Effector CD8-positive, alpha-beta T cell (primary cell): ENCODE data around the gene BLVRA.

Source experiments
- DNase-seq: peaks from one replicate; lab custom pipeline; 2025; lab: John Stamatoyannopoulos, UW

Gene BLVRA

DNA sequence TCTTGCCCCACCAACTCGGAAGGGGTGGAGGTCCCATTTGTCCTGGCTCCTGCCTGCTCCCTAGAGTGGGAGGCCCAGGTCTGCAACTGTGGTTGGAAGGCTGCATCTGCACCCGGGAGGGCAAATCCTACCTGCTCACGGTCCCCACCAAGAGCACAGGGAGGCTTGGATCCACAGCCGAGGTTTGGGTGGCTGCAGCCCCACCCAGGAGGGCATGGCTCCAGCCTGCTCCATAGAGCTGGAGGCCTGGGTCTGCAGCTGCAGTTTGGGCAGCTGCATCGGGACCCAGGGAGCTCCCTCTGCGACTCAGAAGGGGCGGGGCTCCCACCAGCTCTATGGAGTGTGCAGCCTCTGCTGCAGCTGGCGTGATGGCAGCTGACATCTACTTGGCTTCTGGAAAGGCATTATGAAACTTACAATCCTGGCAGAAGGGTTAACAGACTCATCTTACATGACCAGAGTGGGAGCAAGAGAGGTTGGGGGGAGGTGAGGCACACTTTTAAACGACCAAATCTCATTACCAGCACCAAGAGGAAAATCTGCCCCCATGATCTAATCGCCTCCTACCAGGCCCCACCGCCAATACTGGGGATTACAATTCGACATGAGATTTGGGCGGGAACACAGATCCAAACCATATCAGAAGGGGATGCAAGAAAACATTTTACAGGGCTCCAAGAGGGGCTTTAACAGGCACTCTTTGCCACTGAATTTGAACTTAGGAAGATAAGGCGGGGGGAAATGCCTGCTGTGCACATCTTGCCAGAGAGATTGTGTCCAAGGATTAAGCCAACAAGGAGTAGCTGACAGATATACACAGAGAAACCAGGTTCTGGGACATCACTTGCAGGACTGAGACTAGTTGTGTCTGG is 8.2 kb upstream of the BLVRA start:
- DNase-seq, result no peak

DNA sequence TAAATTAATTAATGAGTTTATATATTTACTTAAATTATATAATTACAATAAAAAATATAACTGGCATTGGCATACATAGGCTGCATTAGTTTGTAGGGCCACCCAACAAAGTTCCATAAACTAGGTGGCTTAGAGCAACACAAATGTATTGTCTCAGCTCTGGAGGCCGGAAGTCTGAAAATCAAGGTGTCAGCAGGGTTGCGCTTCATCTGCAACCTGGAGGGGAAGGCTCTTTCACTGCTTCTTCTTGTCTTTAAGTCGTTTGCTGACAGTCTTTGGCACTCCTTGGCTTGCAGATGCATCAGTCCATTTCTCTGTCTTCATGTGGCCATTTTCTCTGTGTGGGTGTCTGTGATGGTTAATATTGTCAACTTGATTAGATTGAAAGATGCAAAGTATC is 6.1 kb upstream of the BLVRA start:
- no peak for DNase-seq

DNA sequence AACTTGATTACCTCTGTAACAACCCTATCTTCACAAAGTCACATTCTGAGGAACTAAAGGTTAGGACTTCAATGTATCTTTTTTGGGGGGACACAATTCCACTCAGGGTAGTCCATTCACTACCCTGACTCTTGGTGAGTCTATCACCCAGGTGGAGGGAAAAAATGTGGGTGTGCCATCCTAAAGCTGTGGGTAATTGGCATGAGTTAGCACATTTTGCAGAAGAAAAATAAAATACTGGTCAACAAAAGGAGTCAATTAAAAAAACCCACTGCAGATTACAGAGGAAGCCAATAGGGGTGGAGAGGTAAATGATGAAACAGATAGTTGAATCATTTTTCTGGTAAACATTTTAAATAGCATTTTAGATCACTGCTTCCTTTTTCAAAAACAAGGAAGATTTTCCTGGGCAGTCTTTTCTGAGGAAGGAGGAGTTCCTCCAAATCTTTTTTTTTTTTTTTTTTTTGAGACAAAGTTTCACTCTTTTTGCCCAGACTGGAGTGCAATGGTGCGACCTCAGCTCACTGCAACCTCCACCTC is 5.1 kb upstream of the BLVRA start:
- no peak for DNase-seq

DNA sequence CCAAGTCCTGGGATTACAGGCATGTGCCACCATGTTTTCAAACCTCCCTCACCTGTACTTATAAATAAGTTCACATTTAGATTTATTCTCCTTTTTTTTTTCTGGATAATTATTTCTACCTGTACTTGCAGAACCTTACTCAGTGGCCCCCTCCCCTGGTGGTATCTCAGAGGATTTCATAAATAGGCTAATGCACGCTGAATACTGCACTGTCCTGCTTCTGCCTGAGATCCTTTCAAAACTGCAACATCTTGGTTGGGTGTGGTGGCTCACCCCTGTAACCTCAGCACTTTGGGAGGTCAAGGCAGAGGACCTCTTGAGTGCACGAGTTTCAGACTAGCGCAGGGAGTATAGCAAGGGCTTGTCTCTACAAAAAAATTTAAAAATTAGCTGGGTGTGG is 4.6 kb upstream of the BLVRA start:
- no peak for DNase-seq

GRCh38 chr7:43754596-43754995 is 3.9 kb upstream of the BLVRA start:
- DNase-seq, result no peak

DNA sequence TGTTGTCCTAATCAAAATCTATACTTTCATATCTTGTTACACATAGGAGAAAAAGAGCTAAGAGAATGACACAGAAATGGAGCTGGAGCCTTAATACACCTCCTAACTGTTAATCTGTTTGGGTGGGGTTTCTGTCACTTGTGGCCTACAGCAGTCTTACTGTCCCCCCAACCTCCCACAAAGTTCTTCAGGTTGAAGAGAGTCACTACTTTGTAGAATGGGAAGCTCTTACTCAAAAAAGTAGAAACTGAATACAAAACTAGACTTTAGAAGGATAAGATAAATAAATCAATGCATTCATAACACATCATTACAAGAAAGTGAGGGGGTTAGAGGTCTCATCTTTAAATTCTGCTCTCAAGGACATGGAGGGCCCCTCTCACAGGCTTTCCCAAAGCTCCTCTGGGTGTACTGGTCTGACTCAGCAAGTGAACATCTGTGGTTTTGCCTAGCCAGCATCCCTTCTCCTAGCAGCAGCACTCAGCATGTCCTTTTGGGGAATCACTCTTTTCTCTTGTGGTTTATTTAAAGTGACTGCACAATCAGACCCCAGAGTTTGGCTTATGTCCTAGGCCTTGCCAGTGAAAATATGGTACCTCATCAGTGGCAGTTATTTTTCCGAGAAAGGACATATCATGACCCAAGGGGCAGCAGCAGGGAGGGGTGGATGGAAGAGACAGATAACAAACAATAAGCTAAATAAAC is 2.0 kb upstream of the BLVRA start:
- DNase-seq, result no peak

GRCh38 chr7:43757073-43757720 is 1.3 kb upstream of the BLVRA start:
- DNase-seq, result no peak

GRCh38 chr7:43758822-43759683 is 573 bp downstream of the BLVRA start:
- no peak for DNase-seq

- DNase-seq, result no peak
Observed at GRCh38 chr7:43760861-43761260, 2.4 kb downstream of the BLVRA start.

DNA sequence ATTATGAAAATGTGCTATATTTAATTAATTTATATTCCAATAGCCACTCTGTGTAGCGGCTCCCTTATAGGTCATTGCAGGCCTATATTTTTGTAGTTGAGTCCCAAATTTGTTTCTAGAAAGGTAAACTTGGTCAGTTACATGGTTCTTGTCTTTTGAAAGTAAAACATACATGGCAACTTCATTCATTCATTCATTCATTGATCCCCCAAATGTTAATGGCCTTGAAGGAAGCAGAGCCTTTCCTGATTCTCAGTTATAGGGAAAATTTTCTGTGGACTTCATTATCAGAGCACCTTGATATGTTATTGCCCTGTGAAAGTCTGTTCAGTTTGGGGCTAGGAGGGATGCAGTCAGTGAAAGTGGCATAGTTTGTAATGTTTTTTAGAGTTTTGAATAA is 2.9 kb downstream of the BLVRA start:
- DNase-seq, result no peak

- DNase-seq, result no peak
Observed at GRCh38 chr7:43761938-43762692, 3.6 kb downstream of the BLVRA start.

- no peak for DNase-seq
Observed at GRCh38 chr7:43763183-43763582, 4.7 kb downstream of the BLVRA start.

GRCh38 chr7:43764039-43764761 is 5.7 kb downstream of the BLVRA start:
- no peak for DNase-seq

DNA sequence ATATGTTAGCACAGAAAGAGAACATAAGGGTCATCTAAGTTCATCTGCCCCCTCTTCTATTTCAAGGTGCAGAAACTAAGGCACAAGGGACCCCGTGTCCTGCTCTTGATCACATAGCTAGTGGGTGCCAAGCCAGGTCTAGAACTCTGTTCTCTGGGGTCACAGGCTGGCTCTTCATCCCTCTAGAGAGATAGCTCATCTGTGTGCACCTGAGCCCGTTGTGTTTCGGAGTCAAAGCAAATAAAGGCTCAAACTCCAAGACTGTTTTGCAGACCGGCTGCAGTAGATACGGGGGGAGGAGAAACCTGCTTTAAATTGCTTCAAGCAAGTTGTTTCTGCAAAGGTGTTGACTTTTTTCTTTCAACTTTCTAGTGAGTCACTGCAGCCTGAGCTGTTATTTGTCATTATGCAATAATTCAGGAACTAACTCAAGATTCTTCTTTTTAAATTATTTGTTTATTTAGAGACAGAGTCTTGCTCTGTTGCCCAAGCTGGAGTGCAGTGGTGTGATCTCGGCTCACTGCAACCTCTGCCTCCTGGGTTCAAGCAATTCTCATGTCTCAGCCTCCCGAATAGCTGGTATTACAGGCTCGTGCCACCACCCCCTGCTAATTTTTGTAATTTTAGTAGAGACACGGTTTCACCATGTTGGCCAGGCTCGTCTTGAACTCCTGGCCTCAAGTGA is 6.5 kb downstream of the BLVRA start:
- no peak for DNase-seq

DNA sequence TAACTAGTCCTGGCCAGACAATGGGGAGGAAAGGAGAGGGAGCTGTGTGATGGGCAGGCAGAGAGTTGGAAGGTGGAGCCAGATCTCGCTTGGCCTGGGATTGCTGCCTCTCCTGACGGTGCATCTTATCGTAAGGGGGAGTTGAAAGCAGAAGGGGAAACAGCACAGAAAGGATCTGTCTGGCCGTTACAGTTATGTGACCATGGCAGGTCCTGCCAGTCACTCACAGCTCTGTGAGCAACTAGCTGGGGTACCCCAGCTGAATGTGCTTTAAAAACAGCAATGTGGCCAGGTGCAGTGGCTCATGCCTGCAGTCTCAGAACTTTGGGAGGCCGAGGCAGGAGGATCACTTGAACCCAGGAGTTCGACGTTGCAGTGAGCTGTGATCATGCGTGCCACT is 8.1 kb downstream of the BLVRA start:
- no peak for DNase-seq

GRCh38 chr7:43767311-43767710 is 8.8 kb downstream of the BLVRA start:
- no peak for DNase-seq

GRCh38 chr7:43768201-43768886 is 9.9 kb downstream of the BLVRA start:
- no peak for DNase-seq

- DNase-seq, result no peak
Observed at GRCh38 chr7:43768887-43769272, 10.4 kb downstream of the BLVRA start.

DNA sequence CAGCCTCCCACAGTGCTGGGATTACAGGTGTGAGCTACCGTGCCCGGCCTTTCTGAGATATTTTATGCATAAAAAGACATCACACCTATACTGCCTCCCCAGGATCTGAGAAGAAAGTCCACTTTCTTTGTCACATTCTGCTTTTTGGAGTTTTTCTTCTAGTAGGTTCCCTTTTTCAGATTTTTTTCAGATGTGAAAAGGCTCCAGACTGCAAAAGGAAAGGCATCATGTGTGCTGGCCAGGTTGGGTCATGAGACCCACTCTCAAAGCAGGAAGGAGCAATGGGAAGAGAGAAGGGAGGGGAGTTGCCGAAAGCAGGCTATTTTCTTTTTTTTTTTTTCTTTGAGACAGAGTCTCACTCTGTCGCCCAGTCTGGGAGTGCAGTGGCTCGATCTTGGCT is 10.8 kb downstream of the BLVRA start:
- no peak for DNase-seq
